GM12878 (cell line): ENCODE measurements around the gene ZC3H12D.

Experiments used
- GABPA ChIP-seq: IDR thresholded peaks from 2 replicates; pipeline ENCODE4 v1.6.1; 2014; ENCODE audit warnings: antibody characterized with exemption, low read depth, mild to moderate bottlenecking, inconsistent platforms
- SRF ChIP-seq, 2 experiments: IDR thresholded peaks; 2 replicates each; pipeline ENCODE4 v1.6.1; 2011; ENCODE audit warnings: low read depth in 2 of 2, low read length in 2 of 2, mild to moderate bottlenecking in 1 of 2, moderate library complexity in 1 of 2
- ZNF207 ChIP-seq: fragments of 450-650 bp; IDR thresholded peaks from 2 replicates; pipeline ENCODE4 v1.6.1; 2014; ENCODE audit warnings: antibody characterized with exemption, mild to moderate bottlenecking, borderline replicate concordance
- TF ChIP-seq, protein P1 (sequence below), 3 experiments: IDR thresholded peaks in 2 of 3; conservative IDR thresholded peaks in 1 of 3; 2 replicates each; pipeline ENCODE4 v1.5.1; 2011; ENCODE audit warnings: low read depth in 3 of 3, low read length in 3 of 3, mild to moderate bottlenecking in 3 of 3, control low read depth in 2 of 3, moderate library complexity in 2 of 3, inconsistent platforms in 1 of 3, mixed read lengths in 1 of 3; ENCODE audit not compliant: control insufficient read depth in 2 of 3, insufficient read depth in 1 of 3; ENCODE audit errors: extremely low read depth in 1 of 3

GRCh38 chr6:149446791-149447376 lies 37.9 kb downstream of the ZC3H12D start:
- TF ChIP-seq ZNF207 (no peak), SRF (IDR thresholded peaks at IDR 0.05; ENCODE audit: low read depth in 2 of 2, low read length in 2 of 2) (no peak), GABPA (no peak)
- TF ChIP-seq, protein P1, sequence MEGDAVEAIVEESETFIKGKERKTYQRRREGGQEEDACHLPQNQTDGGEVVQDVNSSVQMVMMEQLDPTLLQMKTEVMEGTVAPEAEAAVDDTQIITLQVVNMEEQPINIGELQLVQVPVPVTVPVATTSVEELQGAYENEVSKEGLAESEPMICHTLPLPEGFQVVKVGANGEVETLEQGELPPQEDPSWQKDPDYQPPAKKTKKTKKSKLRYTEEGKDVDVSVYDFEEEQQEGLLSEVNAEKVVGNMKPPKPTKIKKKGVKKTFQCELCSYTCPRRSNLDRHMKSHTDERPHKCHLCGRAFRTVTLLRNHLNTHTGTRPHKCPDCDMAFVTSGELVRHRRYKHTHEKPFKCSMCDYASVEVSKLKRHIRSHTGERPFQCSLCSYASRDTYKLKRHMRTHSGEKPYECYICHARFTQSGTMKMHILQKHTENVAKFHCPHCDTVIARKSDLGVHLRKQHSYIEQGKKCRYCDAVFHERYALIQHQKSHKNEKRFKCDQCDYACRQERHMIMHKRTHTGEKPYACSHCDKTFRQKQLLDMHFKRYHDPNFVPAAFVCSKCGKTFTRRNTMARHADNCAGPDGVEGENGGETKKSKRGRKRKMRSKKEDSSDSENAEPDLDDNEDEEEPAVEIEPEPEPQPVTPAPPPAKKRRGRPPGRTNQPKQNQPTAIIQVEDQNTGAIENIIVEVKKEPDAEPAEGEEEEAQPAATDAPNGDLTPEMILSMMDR (IDR thresholded peaks at IDR 0.05 in 2 of 3, conservative IDR thresholded peaks at IDR 0.05 in 1 of 3; ENCODE audit: control insufficient read depth in 2 of 3, extremely low read depth in 1 of 3, insufficient read depth in 1 of 3, low read depth in 3 of 3, low read length in 3 of 3), result 0 out of 6 replicates have a peak, but pooled peaks of 1 of the 3 experiments have one; percentile 3
